OCI-LY3 (cell line): Measurements from ENCODE around the gene SCN3B.

Experiments
- H2AFZ ChIP-seq: fragments of 200-600, 300-600 bp; shearing (Covaris generic); 2 replicates; pipeline ENCODE4 v1.6.0; 2014; ENCODE audit warnings: antibody characterized with exemption, low read depth, low read length
- H3K27ac ChIP-seq: fragments of 200-600, 300-600 bp; sonication (generic); 2 replicates; pipeline ENCODE4 v1.5.1; 2014; ENCODE audit warnings: mild to moderate bottlenecking, low read length, moderate library complexity, mixed read lengths
- H3K27me3 ChIP-seq: fragments of 200-600, 300-600 bp; sonication (generic); 2 replicates; pipeline ENCODE4 v1.6.1; 2014; ENCODE audit warnings: low read depth, low read length, mixed read lengths
- H3K36me3 ChIP-seq: fragments of 200-600, 300-600 bp; sonication (generic); replicated peaks from 2 replicates; pipeline ENCODE3; 2014; ENCODE audit warnings: low read depth, low read length, mixed read lengths
- H3K4me1 ChIP-seq: fragments of 300-600, 200-600 bp; sonication (generic); 2 replicates; pipeline ENCODE4 v1.6.1; 2014; ENCODE audit warnings: low read length, mixed read lengths
- H3K4me2 ChIP-seq: fragments of 200-600, 300-600 bp; sonication (generic); 2 replicates; pipeline ENCODE4 v1.6.1; 2014; ENCODE audit warnings: low read length, mixed read lengths
- H3K4me3 ChIP-seq: fragments of 300-600, 200-600 bp; sonication (generic); 2 replicates; pipeline ENCODE4 v1.5.1; 2014; ENCODE audit warnings: antibody characterized with exemption, mild to moderate bottlenecking, low read length, moderate library complexity
- H3K79me2 ChIP-seq: fragments of 300-600, 200-600 bp; shearing (Covaris generic); 2 replicates; pipeline ENCODE4 v1.6.1; 2014; ENCODE audit warnings: mild to moderate bottlenecking, low read length, mixed read lengths
- H3K9ac ChIP-seq: fragments of 300-600, 200-600 bp; shearing (Covaris generic); 2 replicates; pipeline ENCODE4 v1.6.0; 2014; ENCODE audit warnings: mild to moderate bottlenecking, low read length, moderate library complexity
- H3K9me3 ChIP-seq: fragments of 200-600, 300-600 bp; shearing (Covaris generic); 2 replicates; pipeline ENCODE4 v1.6.1; 2014; ENCODE audit warnings: low read length, mixed read lengths; ENCODE audit not compliant: insufficient read depth
- H4K20me1 ChIP-seq: fragments of 200-600, 300-600 bp; sonication (generic); 2 replicates; pipeline ENCODE4 v1.6.1; 2016; ENCODE audit warnings: low read length, mixed read lengths; ENCODE audit not compliant: insufficient read depth
- CTCF ChIP-seq: fragments of 200-600, 300-600 bp; sonication (generic); IDR thresholded peaks from 2 replicates; pipeline ENCODE4 v1.5.1; 2014; ENCODE audit warnings: antibody characterized with exemption, low read length, low read depth
- EZH2phosphoT487 ChIP-seq: fragments of 200-600 bp; shearing (Covaris generic); IDR thresholded peaks from 2 replicates; pipeline ENCODE4 v1.6.1; 2018; ENCODE audit warnings: antibody characterized with exemption, mixed run types, low read depth

The SCN3B gene

GRCh38 chr11:123654566-123655081, at the start of gene SCN3B:
TSS of gene SCN3B (minus strand) at chr11:123654624. CDS start at chr11:123653801, 823 bp downstream.
- Histone ChIP-seq H3K9ac (no peak within 1 kb of the TSS), H3K27ac (no peak within 1 kb of the TSS), H2AFZ (no peak within 1 kb of the TSS), H3K4me2 (no peak within 1 kb of the TSS), H4K20me1 (no peaks in the 10 kb centered on the region), H3K4me3 (no peak within 1 kb of the TSS), H3K9me3 (peaks cover 9% of the 10 kb centered on the region; the same call in 1 of the 2 replicates), H3K4me1 (peaks cover 16% of the 10 kb centered on the region), H3K79me2 (no peaks in the 10 kb centered on the region), H3K27me3 (peaks cover 9% of the 10 kb centered on the region), H3K36me3 (no peaks in the 10 kb centered on the region)
- TF ChIP-seq CTCF (no peak), EZH2phosphoT487 (no peak)

GRCh38 chr11:123702696-123703095, 48.3 kb upstream of the SCN3B start:
- Histone ChIP-seq H3K4me3 (no peak overlapping the region), H3K79me2 (no peaks in the 10 kb centered on the region), H2AFZ (no peak overlapping the region), H3K36me3 (no peaks in the 10 kb centered on the region), H3K9me3 (no peaks in the 10 kb centered on the region), H3K27ac (no peak overlapping the region), H3K4me2 (no peak overlapping the region), H3K9ac (no peak overlapping the region), H3K4me1 (peaks cover 7% of the 10 kb centered on the region), H3K27me3 (0 out of 2 replicates have a peak, but pooled peaks cover 5% of the 10 kb centered on the region), H4K20me1 (no peaks in the 10 kb centered on the region)
- no peak for TF ChIP-seq CTCF
- no peak for TF ChIP-seq EZH2phosphoT487

- H3K9ac ChIP-seq = no peak overlapping the region
- H3K27ac ChIP-seq = no peak overlapping the region
- no peaks in the 10 kb centered on the region for H3K9me3 ChIP-seq
- H3K4me3 ChIP-seq = no peak overlapping the region
- no peaks in the 10 kb centered on the region for H3K79me2 ChIP-seq
- H3K27me3 ChIP-seq = 0 out of 2 replicates have a peak, but pooled peaks cover 5% of the 10 kb centered on the region
- TF ChIP-seq EZH2phosphoT487 (no peak), CTCF (no peak)
- H4K20me1 ChIP-seq = no peaks in the 10 kb centered on the region
- H3K4me1 ChIP-seq = peaks cover 7% of the 10 kb centered on the region
- H2AFZ ChIP-seq = no peak overlapping the region
- no peaks in the 10 kb centered on the region for H3K36me3 ChIP-seq
- no peak overlapping the region for H3K4me2 ChIP-seq
Measured at GRCh38 chr11:123702139-123702538, 47.7 kb upstream of the SCN3B start.

- no peak overlapping the region for H3K4me3 ChIP-seq
- H3K79me2 ChIP-seq = no peaks in the 10 kb centered on the region
- no peak overlapping the region for H3K27ac ChIP-seq
- 0 out of 2 replicates have a peak, but pooled peaks cover 5% of the 10 kb centered on the region for H3K27me3 ChIP-seq
- no peak overlapping the region for H3K9ac ChIP-seq
- no peaks in the 10 kb centered on the region for H3K36me3 ChIP-seq
- H4K20me1 ChIP-seq = no peaks in the 10 kb centered on the region
- no peak overlapping the region for H2AFZ ChIP-seq
- TF ChIP-seq EZH2phosphoT487 = no peak
- no peak overlapping the region for H3K4me2 ChIP-seq
- H3K9me3 ChIP-seq = no peaks in the 10 kb centered on the region
- H3K4me1 ChIP-seq = peaks cover 7% of the 10 kb centered on the region
Measured at GRCh38 chr11:123700772-123701171, 46.3 kb upstream of the SCN3B start.
